Stimulated activated CD4-positive, alpha-beta T cell treated with anti-CD3 and anti-CD28 coated beads, Interleukin-15, amount 100 ng/mL, for 48 hours (primary cell): ENCODE data around the gene MTMR3.
"Not testable (repeated sequence)": the region's sequence is repeated elsewhere in the genome, so short reads cannot be mapped to it uniquely, and the experiment has no call there.

ENCODE experiments used
- DNase-seq, 2 donors: peaks; one replicate each; pipeline ENCODE4 v3.0.0-alpha.2; 2020; ENCODE audit warnings: low read depth in 2 of 2

MTMR3 gene

DNA sequence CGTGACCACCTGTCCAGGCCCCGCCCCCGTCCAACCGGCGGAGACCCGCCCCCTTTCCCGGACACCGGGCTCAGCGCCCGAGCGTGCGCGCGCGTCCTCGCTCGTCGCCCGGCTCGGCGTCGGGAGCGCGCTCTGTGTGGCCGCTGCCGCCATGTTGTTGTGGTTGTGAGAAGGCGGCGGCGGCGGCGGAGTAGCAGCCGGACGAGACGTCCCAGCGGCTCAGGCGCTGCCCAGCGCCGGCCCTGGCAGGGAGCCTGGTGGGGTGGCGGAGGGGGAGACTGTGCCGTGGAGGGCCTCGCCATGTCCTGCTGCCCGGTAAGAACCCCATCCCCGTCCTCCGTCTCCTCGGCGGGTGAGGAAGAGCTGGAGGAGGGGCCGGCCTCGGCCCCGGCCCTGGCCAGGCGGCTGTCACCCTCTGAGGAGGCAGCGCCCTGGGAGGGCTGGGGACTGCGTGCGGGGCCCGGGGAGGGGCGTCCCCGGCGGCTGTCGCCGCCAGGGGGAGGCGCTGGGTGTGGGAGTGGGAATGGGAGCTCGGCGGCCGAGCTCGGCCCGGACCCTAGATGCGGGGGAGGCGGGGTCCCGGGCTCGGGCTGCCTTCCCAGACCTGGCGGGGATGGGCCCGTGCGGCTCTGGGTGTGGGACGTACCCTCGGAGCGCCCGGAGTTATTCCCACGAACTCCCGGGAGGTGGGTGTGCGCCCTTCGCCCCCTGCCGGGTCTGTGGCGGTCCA lies at the start of gene MTMR3:
MTMR3 (plus strand) TSS at position 130 of the 730 bp plus-strand sequence. CDS start 87,886 bp downstream, outside the sequence.
- DNase-seq = peak; percentile 82 to 90

DNA sequence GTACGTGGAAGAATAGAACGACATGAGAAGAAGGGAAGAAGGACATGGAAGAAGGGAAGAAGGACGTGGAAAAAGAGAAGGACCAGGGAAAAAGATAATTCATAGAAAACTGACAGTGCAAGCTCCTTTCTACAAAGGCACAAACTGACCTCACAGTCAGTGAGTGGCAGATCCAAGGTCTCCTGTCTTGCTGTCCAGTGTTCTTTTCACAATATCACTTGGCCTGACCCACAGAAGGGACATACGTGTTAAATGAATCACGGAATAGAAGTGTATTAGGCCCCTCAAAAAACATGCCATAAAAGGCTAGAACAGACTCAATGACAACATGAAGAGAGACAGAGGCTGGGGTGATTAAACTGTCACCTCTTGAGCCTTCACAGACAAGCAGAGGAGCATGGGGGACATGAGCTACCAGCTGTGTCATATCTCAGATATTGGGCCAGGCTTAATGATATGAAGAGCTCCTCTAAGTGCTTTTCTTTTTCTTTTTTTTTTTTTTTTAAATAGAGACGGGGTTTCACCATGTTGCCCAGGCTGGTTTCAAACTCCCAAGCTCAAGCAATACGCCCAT lies 49.5 kb upstream of the MTMR3 start:
- no peak for DNase-seq

DNA sequence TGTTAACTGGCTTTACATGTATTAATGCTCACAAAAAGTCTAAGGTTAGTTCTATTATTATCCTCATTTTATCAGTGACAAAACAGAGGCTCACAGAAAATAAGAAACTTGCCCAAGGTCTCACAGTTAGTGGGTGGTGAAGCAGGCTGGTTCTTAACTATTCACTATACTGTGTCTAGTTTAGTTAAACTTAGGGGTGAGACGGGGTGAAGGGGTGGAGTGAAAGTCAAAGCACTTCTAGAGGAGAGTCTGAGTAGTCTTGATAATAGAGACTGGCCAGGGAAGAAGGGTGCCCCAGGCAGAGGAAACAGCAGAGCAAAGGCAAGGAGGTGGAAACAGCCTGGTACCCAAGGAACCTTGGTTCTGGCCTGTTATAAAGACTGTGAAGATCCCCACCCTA lies 48.9 kb upstream of the MTMR3 start:
- no peak for DNase-seq

DNA sequence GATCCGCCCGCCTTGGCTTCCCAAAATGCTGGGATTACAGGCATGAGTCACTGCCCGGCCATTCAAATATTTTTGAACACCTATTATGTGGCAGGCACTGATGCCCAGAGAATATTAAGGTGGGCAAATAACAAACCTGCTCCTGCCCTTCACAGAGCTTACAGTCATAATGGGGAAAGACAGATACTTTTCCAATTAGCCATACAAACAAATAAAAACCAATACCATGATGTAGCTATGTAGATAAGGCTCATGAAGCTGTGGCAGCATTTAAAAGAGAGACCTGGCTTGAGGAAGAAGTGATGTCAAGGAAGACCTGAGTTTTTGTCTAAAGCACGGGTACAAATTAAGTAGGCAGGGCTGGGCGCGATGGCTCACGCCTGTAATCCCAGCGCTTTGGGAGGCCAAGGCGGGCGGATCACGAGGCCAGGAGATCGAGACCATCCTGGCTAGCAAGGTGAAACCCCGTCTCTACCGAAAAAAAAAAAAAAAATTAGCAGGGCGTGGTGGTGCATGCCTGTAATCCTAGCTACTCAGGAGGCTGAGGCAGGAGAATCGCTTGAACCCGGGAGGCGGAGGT lies 46.1 kb upstream of the MTMR3 start:
- not testable (repeated sequence) for DNase-seq

DNA sequence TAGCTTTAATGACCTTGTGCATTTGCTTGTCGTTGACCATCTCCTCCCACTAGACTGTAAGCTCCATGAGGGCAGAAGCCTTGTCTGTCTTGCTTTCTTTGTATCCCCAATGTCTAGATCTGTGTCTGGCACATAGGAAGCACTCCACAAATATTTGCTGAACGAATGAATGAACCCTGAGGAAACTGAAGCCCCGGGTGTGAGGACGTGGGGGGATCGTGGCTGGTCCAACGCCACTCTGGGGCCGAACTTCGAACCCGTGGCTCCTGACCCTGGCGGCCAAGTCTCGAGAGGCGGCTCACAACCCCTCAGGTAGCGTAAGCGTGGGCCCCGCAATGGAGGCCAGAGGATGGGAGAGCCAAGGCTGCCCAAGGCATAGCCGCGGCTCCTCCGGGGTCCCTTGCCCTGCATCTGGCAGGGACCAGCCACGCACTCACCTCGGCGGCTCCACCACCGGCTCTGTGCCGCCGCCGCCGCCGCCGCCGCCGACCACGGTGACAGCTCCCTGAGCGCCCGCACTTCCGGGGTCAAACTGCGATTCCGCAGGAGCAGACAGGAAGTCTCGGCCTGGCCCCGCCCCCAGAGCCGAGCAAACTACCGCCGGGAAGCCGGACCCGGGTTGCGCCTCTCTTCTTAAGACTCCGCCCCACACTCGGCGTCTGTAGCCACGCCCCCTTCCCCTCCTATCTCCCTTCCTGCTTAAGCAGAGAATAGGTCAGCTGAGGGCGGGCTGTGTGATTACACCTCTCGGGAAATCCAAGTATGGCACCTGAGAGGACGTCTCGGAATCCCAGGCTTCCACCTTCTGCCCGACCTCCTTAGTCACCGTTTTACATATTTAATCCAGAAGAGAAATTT lies 45.0 kb upstream of the MTMR3 start, which contains the start of gene ASCC2:
ASCC2 (minus strand) TSS at position 534 of the 858 bp plus-strand sequence. CDS start 5,949 bp downstream, outside the sequence.
- DNase-seq = peak; percentile 99 to 100

DNA sequence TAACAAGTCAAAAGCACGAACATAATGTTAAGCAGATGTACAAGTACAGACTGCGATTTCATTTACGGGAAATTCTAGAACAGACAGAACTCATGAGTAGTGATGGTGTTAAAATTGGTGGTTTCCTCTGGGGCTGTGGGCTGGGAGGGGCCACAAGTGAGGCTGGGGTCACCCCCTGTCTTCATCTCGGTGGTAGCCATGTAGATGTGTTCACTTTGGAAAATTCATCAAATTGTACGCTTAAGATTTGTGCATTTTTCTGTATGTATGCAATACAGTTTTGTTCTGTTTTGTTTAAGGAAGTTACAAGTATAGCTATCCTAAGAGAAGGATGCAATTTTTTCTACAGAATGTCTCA lies 44.4 kb upstream of the MTMR3 start:
- DNase-seq = no peak

DNA sequence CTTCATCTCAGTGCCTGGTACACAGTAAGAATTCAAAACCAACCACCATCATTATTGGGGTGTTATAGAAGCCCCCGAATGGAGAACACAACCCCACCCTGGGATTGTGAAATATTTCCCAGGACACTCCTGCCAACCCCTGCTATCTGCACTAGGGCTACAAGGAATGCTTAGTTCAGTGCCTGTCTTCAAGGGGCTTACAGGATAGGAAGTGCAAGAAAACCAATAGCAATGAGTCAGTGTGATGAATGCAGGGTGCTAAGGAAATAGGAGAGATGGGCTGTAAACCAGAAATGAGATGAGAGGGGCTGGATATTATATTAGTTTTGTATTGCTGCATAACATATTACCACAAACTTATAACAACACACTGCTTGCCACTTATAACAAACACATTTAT lies 43.9 kb upstream of the MTMR3 start:
- DNase-seq = no peak

DNA sequence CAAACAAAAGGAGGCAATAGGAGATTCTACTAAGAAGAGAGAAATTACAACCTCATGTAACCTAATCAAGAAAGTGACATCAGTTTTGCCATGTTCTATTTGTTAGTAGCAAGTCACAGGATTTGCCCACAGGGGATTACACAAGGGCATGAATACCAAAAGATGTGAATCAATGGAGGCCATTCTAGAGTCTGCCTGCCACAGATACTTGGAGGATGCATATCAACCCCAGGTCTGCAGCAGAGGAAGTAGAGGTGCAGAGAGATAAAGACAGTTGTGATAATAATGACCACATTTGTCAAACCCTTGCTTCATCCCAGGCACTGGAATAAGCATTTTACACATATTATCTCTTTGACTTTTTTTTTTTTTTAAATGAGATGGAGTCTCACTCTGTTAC lies 42.5 kb upstream of the MTMR3 start:
- DNase-seq = no peak

DNA sequence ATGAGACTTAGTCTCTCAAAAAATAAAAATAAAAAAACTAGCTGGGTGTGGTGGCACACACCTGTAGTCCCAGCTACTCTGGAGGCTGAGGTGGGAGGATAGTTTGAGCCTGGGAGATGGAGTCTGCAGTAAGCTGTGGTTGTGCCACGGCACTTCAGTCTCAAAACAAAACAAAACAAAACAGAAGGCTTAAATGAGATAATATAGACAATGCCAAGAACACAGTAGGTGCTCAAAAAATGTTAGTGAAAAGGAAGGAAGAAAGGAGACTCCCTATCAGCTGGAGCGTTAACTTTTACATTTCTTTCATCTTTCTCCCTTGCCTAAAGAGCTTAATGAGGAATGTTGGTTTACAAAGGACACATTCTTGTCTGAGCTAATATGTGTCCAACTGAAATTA lies 40.8 kb upstream of the MTMR3 start:
- no peak for DNase-seq

DNA sequence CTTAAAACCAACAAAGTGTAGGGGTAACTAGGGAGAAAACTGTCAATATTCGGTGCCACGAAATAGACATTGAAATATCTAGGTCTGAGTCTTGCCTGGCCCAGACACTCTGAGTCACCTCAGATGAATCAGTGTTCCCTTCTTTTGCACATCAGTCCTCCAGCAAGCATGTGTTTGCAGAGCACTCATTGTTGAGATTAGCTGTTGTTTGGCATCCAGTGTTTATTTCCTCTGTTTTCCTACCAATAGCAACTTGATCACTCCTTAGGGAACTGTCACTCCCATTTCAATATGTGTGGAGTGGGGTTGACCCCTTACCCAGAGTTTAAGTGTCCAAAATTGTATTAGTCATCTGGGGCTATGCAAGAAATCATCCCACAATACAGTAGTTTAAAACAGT lies 40.2 kb upstream of the MTMR3 start:
- DNase-seq = no peak

DNA sequence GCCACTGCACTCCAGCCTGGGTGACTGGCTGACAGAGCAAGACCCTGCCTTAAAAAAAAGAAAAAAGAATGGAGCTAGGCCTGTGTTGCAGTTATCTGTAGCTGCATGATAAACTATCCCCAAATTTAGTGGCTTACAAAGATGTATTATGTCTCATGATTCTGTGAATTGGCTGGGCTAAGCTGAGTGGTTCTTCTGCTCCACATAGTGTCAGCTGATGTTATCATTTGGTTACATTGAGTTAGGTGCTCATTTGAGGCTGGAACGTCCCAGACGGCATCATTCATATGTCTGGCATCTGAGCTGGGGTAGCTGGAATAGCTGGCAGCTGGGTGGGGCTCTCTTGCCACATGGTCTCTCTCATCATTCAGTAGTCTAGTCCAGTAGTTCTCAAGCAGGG lies 36.7 kb upstream of the MTMR3 start:
- DNase-seq = no peak

DNA sequence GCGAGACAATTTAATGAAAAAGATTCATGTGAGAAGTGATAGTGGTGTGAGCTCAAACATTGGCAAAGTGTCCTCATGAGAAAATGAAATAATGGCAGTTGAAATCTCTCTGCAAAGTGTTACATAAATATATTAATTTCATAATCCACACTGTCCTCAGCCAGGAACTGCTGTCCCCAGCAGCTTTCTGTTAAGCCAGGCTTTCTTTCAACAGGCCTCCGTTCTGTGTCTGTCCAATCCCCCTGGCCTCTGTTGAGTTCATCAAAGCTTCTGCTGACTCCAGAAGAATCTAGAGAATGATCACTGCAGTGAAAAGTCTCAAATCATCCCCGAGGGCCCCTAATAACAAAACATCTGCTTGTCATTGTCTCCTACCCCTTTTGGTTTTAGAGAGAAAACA lies 34.9 kb upstream of the MTMR3 start:
- no peak for DNase-seq

DNA sequence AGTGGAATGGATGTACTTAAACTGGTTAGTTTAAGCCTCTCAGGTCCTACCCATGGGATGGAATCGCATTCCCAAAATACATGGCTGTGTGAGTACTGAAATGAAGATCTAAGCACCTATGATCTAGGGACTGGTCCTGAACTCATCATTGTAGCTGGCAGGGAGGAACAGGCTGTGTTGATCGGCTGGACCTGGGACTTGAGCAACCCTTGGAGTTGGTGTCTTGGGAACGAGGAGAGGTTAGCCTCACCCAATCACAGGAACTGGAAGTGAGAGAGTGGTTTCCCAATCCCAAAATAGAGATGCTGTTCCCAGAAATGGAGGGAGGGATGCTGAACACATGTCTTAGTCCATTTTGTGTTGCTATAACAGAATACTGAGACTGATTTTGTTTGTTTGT lies 28.5 kb upstream of the MTMR3 start:
- no peak for DNase-seq

DNA sequence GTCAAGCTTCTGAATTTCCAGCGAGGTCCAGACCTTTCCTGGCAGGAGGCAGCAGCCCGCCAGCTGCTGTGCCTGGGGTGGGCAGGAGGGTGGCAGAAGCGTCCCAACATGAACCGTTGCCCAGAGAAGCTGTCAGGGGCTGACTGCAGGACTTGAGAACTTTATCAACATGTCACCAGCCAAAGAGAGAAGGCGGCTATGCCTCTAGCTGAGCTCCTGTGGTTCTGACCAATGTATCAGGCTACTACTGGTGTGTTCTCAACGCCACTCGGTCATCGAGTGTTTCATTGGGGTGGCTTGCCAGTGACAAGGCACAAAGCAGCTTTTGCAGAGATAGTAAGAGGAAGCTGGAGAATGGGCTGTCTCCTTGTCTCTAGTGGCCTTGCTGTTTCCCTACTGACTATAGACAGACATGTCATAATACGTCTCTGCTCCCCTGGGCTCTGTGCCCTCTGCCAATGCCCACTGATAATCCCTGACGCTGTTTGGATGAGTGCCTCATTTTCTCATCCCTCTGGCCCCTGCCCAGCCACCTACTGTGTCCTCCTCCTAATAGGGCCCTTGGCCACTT lies 27.3 kb upstream of the MTMR3 start:
- no peak for DNase-seq

DNA sequence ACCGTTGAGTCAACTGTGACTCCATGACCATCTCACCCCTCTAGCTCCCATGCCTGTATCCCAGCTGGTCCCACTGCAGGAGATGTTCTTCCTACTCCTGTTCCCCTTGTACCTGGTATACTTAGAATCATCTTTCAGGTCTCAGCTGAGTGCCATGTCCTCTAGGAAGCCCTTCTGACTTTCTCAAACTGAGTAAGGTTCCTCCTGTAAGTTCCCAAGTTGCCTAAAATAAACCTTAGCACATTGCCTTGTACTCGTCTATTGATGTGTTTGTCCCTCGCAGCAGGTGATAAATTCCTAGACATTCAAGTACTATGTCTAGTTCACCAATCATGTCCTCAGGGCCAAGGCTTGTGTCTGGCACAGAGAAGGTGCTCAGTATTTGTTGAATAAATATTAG lies 26.5 kb upstream of the MTMR3 start:
- no peak for DNase-seq

DNA sequence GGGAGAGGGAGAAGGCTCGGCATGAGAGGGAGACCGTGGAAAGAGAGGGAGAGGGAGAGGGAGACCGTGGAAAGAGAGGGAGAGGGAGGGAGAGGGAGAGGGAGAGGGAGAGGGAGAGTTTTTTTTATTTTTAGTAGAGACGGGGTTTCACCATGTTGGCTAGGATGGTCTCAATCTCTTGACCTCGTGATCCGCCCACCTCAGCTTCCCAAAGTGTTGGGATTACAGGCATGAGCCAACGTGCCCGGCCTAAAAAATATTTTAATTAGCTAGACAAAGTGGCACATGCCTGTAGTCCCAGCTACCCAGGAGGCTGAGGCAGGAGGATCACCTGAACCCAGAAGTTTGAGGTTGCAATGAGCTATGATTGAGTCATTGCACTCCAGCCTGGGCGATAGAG lies 23.9 kb upstream of the MTMR3 start:
- not testable (repeated sequence) for DNase-seq

DNA sequence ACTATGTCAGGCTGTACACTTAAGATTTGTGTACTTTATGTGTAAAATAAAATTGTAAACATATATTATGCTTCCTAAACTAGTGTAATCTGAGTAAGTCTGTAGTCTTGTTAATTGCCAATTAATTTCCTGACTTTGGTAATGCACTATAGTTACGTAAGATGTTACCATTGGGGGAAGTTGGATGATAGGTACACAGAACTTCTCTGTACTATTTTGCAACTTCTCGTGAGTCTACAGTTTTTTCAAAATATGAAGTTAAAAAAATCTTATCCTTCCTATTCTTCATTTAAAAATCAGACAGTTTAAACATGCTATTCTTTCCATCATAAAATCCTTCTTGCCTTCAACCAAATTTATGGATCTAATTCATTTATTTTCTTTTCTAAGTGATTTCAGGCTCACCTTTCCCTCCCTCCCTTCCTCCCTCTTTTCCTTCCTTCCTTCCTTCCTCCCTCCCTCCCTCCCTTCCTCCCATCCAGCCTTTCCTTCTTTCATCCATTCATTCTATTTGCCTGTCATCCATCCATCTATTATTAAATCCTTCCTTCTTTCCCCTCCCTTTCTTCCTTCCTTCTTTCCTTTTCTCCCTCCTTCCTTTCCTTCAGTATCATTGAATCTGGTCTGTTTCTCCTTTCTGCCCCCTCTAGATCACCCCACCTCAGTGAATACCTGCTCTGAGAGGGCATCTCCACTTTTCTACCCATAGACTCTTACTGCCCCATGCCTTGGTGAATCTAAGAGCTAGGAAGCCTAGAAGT lies 22.8 kb upstream of the MTMR3 start:
- no peak for DNase-seq

DNA sequence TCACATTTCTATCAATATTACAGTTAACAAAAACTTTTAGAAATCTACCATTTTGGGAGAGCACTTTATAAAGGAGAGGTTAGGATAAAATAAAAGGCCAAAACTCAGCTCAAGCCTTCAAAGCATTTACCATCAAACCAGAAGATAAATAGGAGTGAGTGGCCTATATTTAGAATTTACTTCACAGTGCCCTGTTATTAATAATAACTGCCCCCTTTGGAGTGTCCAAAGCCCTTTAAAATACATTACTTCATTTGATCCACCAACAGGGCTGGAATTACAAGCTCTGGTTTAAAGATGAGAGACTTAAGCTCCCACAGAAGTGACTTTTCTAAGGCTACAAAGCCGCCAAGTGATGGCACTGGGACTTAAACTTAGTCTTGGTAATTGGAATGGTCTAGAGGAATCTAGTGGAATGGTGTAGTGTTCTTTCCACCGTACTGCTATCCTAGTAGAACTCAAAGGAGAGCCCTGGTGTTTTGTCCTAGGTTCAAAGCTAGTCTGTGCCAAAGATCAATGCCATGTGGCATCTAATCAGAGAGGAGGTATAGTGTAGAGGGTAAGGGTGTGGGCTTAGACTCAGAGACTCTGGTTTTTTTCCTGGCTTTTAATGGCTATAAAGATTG lies 21.2 kb upstream of the MTMR3 start:
- no peak for DNase-seq

DNA sequence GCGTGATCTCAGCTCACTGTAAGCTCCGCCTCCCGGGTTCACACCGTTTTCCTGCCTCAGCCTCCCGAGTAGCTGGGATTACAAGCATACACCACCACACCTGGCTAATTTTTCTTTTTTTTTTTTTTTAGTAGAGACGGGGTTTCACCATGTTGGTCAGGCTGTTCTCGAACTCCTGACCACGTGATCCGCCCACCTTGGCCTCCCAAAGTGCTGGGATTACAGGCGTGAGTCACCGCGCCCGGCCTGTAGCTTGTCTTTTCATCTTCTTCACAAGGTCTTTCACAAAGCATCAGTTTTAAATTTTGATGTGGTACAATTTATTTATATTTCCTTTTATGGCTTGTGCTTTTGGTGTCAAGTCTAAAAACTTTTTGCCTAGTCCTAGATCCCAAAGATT lies 17.4 kb upstream of the MTMR3 start:
- DNase-seq = not testable (repeated sequence)

DNA sequence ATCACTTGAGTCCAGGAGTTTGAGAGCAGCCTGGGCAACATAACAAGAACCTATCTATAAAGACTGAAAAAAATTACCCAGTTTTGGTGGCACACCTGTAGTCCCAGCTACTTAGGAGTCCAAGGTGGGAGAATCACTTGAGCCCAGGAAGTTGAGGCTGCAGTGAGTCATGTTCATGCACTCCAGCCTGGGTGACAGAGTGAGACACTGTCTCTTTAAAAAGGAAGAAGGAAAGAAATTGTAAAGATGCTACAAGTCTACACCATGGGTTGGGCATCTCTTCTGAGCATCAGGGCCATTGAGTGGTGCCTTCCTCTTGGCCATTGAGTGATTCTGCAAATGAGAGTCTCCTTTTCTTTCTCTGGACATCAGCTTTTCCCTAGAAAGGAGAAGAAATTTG lies 15.7 kb upstream of the MTMR3 start:
- DNase-seq = no peak

DNA sequence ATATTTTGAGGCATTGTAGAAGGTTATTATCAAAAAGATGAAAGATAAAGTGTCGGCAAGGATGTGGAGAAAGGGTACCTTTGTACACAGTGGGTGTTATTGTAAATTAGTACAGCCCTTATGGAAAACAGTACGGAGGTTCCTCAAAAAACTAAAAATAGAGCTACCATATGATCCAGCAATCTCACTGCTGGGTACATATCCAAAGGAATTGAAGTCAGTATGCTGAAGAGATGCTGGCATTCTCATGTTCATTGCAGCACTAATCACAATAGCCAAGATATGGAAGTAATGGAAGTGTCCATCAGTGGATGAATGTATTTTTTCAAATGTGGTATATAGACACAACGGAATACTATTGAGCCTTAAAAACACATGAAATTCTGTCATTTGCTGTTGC lies 15.1 kb upstream of the MTMR3 start:
- DNase-seq = no peak
